HepG2 (cell line): ENCODE measurements around the gene RBPMS2. TPM values are rescaled to one million over a fixed set of nuclear protein-coding genes. Genes with fewer than 3 reads are reported as not detected.
A peak's percentile ranks its signal among the peaks of the same experiment; 100 is the strongest.

Experiments used
- ARNT ChIP-seq: fragments of 450-650 bp; IDR thresholded peaks from 2 replicates; pipeline ENCODE4 v1.6.1; 2017
- CERS6 ChIP-seq: sonication (generic); formaldehyde crosslinking; IDR thresholded peaks from 2 replicates; pipeline ENCODE4 v1.5.0; 2020; ENCODE audit warnings: missing genetic modification reagents
- CTCF ChIP-seq: sonication (generic); formaldehyde crosslinking; IDR thresholded peaks from 2 replicates; pipeline ENCODE4 v1.5.0; 2020; ENCODE audit warnings: mild to moderate bottlenecking, missing genetic modification reagents, moderate library complexity
- EED ChIP-seq: sonication (generic); formaldehyde crosslinking; IDR thresholded peaks from 2 replicates; pipeline ENCODE4 v1.5.0; 2020; ENCODE audit warnings: mild to moderate bottlenecking, missing genetic modification reagents
- HNF4A ChIP-seq: sonication (generic); formaldehyde crosslinking; IDR thresholded peaks from 2 replicates; pipeline ENCODE4 v1.4.0; 2020; ENCODE audit warnings: missing genetic modification reagents
- KAT8 ChIP-seq: IDR thresholded peaks from 2 replicates; pipeline ENCODE4 v1.6.1; 2016; ENCODE audit warnings: missing genetic modification reagents, missing compliant biosample characterization
- KDM5A ChIP-seq: fragments of 200-600 bp; sonication (generic); IDR thresholded peaks from 2 replicates; pipeline ENCODE4 v1.7.0; 2018; ENCODE audit warnings: antibody characterized with exemption, mild to moderate bottlenecking, low read length, borderline replicate concordance
- MAZ ChIP-seq, 2 experiments: sonication (generic) in 1 of 2; formaldehyde crosslinking in 1 of 2; IDR thresholded peaks; 2 replicates each; pipeline versions ENCODE4 v1.5.0 to v1.6.1; 2012 to 2020; ENCODE audit warnings: low read depth in 2 of 2, mild to moderate bottlenecking in 2 of 2, borderline replicate concordance in 1 of 2, improper control_type of control experiment in 1 of 2, low read length in 1 of 2, missing genetic modification reagents in 1 of 2, moderate library complexity in 1 of 2
- MBNL3 ChIP-seq: fragments of 250-450 bp; sonication (Bioruptor Pico); conservative IDR thresholded peaks from 2 replicates; pipeline ENCODE4 v1.8.0; 2022; ENCODE audit warnings: mild to moderate bottlenecking, inconsistent platforms
- NAIF1 ChIP-seq: sonication (generic); formaldehyde crosslinking; IDR thresholded peaks from 2 replicates; pipeline ENCODE4 v1.5.0; 2020; ENCODE audit warnings: mild to moderate bottlenecking, missing genetic modification reagents, borderline replicate concordance
- TEF ChIP-seq: sonication (generic); formaldehyde crosslinking; IDR thresholded peaks from 2 replicates; pipeline ENCODE4 v1.5.0; 2020; ENCODE audit warnings: missing genetic modification reagents
- ZBED4 ChIP-seq: sonication (generic); formaldehyde crosslinking; IDR thresholded peaks from 2 replicates; pipeline ENCODE4 v1.4.0; 2020; ENCODE audit warnings: missing genetic modification reagents, borderline replicate concordance
- ZBTB20 ChIP-seq: sonication (generic); formaldehyde crosslinking; IDR thresholded peaks from 2 replicates; pipeline ENCODE4 v1.8.1; 2023; ENCODE audit warnings: missing genetic modification reagents, low read depth, mild to moderate bottlenecking, borderline replicate concordance
- ZBTB49 ChIP-seq: sonication (generic); formaldehyde crosslinking; IDR thresholded peaks from 2 replicates; pipeline ENCODE4 v1.4.0; 2020; ENCODE audit warnings: missing genetic modification reagents, borderline replicate concordance
- ZNF451 ChIP-seq: sonication (generic); formaldehyde crosslinking; IDR thresholded peaks from 2 replicates; pipeline ENCODE4 v1.5.0; 2020; ENCODE audit warnings: mild to moderate bottlenecking, missing genetic modification reagents
- ZUFSP ChIP-seq: sonication (generic); formaldehyde crosslinking; IDR thresholded peaks from 2 replicates; pipeline ENCODE4 v1.9.0; 2021; ENCODE audit warnings: missing genetic modification reagents, mild to moderate bottlenecking, borderline replicate concordance
- polyA plus RNA-seq, 8 experiments: library from polyadenylated mRNA; depleted of rRNA in 3 of 8; stranded (reverse) in 7 of 8; unstranded in 1 of 8; fragments of >200 nt; fragmentation: Illumina TruSeq in 4 of 8; extraction: Trizol in 4 of 8; gene quantifications; 2 replicates each; pipeline versions ENCODE4 v1.2.1 to v1.2.3, GENCODE V29; 2011 to 2016; ENCODE audit warnings: low read depth in 4 of 8, missing spikeins in 1 of 8, mixed read lengths in 1 of 8; ENCODE audit not compliant: insufficient read depth in 1 of 8
- total RNA-seq, 5 experiments: library from RNA; depleted of rRNA; stranded (reverse); fragments of >200 nt; fragmentation: Illumina TruSeq; extraction: Trizol; gene quantifications; 2 replicates each; pipeline ENCODE4 v1.2.3, GENCODE V29; 2016; ENCODE audit warnings: low read depth in 1 of 5

Gene RBPMS2
- total and polyA plus RNA-seq, 2 of the 13 experiments (the other 11 are each of a cell fraction or from before 2014, with no cell fraction given), result 0.08 TPM; not detected in 1

- TF ChIP-seq ZBTB20 (CRISPR knock-in tag) (no peak), MBNL3 (no peak), ZBED4 (CRISPR knock-in tag) (no peak), KDM5A (no peak), EED (CRISPR knock-in tag) (no peak), CTCF (CRISPR knock-in tag) (peak; percentile 94), KAT8 (CRISPR knock-in tag) (no peak), TEF (no peak), CERS6 (CRISPR knock-in tag) (no peak), ZBTB49 (no peak), HNF4A (CRISPR knock-in tag) (no peak), MAZ (IDR thresholded peaks at IDR 0.05; ENCODE audit: borderline replicate concordance, low read depth, low read length) (peak; percentile 63; the same call in 1 of the 2 replicates), MAZ (CRISPR knock-in tag; IDR thresholded peaks at IDR 0.05; ENCODE audit: low read depth) (0 out of 2 replicates have a peak, but pooled peaks have one; percentile 25), ZNF451 (CRISPR knock-in tag) (no peak), NAIF1 (CRISPR knock-in tag) (no peak), ARNT (no peak), ZUFSP (CRISPR knock-in tag) (no peak)
These were observed 34.5 kb upstream of the RBPMS2 start (continued) for GRCh38 chr15:64809649-64810496.
